ENCODE data around the gene KRTAP4-12.

DNA sequence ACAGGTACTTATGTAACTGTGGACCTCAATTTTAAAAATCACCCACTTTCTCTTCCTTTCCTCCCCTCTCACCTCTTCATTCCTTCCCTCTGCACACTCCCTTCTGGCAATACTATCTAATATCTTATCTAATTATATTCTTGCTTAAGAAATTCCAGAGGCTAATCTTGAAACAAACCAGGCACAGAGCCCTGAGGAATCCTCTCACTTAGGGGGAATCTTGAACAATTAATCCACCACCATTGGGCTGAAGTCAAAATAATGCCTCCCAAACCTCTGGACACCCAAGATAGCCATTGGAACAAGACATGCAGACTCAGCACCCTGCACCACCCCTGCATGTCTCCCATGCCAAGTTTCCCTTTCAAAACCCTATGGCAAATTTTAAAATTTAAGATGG is 17.4 kb upstream of the KRTAP4-12 start:
- TF ChIP-seq, protein P1, sequence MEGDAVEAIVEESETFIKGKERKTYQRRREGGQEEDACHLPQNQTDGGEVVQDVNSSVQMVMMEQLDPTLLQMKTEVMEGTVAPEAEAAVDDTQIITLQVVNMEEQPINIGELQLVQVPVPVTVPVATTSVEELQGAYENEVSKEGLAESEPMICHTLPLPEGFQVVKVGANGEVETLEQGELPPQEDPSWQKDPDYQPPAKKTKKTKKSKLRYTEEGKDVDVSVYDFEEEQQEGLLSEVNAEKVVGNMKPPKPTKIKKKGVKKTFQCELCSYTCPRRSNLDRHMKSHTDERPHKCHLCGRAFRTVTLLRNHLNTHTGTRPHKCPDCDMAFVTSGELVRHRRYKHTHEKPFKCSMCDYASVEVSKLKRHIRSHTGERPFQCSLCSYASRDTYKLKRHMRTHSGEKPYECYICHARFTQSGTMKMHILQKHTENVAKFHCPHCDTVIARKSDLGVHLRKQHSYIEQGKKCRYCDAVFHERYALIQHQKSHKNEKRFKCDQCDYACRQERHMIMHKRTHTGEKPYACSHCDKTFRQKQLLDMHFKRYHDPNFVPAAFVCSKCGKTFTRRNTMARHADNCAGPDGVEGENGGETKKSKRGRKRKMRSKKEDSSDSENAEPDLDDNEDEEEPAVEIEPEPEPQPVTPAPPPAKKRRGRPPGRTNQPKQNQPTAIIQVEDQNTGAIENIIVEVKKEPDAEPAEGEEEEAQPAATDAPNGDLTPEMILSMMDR (IDR thresholded peaks at IDR 0.05), result no peak
- no peak for TF ChIP-seq POLR2A (IDR thresholded peaks at IDR 0.05)

Data from testis (tissue), 2 donors.